A549 (cell line): ENCODE measurements around the gene CTIF. TPM values are rescaled to one million over a fixed set of nuclear protein-coding genes. Genes with fewer than 3 reads are reported as not detected.

Experiments
- ATAC-seq, 2 experiments: fragments of 200-7000 bp in 1 of 2; fragments of >200 bp in 1 of 2; cut with Nextera tagmentation in 1 of 2; cut with Tn5 transposase in 1 of 2; 3 replicates each; pipeline versions ENCODE4 v1.8.0 to v1.9.1; 2018 to 2020; ENCODE audit warnings: mild to moderate bottlenecking in 1 of 2, moderate library complexity in 1 of 2
- CTCF ChIA-PET: fragments of 300-600 bp; sonication (Branson Sonifier 250); formaldehyde crosslinking; extraction: SDS; loops from one replicate; lab custom pipeline; 2021; ENCODE audit warnings: antibody characterized with exemption, inconsistent platforms; lab: Yijun Ruan, JAX
- POLR2A ChIA-PET: fragments of 350-600 bp; formaldehyde crosslinking; extraction: SDS; loops from one replicate; lab custom pipeline; 2021; ENCODE audit warnings: antibody characterized with exemption, inconsistent platforms; lab: Yijun Ruan, JAX
- DNase-seq, 2 experiments: peaks; one replicate each; pipeline versions ENCODE4 v3.0.0 to v3.0.0-alpha.2; 2011 to 2016; ENCODE audit warnings: low read depth in 1 of 2, low spot score in 1 of 2
- FAIRE-seq: peaks from 2 replicates; lab custom pipeline; 2011; peaks lifted over from hg19 to GRCh38; lab: Jason Lieb, UNC
- H3K27ac ChIP-seq, 2 experiments: fragments of >200 bp; sonication (Bioruptor Twin); formaldehyde crosslinking; 3 replicates each; pipeline ENCODE4 v1.5.1; 2016 to 2017
- H3K4me1 ChIP-seq: fragments of >200 bp; sonication (Bioruptor Twin); formaldehyde crosslinking; 3 replicates; pipeline ENCODE4 v1.6.1; 2016
- H3K4me2 ChIP-seq: fragments of >200 bp; sonication (Bioruptor Twin); formaldehyde crosslinking; 3 replicates; pipeline ENCODE4 v1.6.1; 2016
- H3K4me3 ChIP-seq: fragments of >200 bp; sonication (Bioruptor Twin); formaldehyde crosslinking; 3 replicates; pipeline ENCODE4 v1.5.1; 2016
- H3K9me3 ChIP-seq: fragments of >200 bp; sonication (Bioruptor Twin); formaldehyde crosslinking; 3 replicates; pipeline ENCODE4 v1.6.1; 2016
- BHLHE40 ChIP-seq: IDR thresholded peaks from 2 replicates; pipeline ENCODE4 v1.6.1; 2012; ENCODE audit warnings: low read depth, low read length, inconsistent platforms
- CBX2 ChIP-seq: fragments of 200-600 bp; sonication (generic); IDR thresholded peaks from 2 replicates; pipeline ENCODE4 v1.6.1; 2016; ENCODE audit warnings: low read depth, mild to moderate bottlenecking, borderline replicate concordance
- CBX8 ChIP-seq: fragments of 200-600 bp; sonication (generic); IDR thresholded peaks from 2 replicates; pipeline ENCODE4 v1.6.1; 2016
- CHD2 ChIP-seq: fragments of 150-350 bp; IDR thresholded peaks from 2 replicates; pipeline ENCODE4 v1.6.1; 2014; ENCODE audit warnings: low read length; ENCODE audit not compliant: partially characterized antibody
- CHD4 ChIP-seq: fragments of 200-600 bp; sonication (generic); IDR thresholded peaks from 2 replicates; pipeline ENCODE4 v1.6.1; 2016; ENCODE audit warnings: antibody characterized with exemption, mild to moderate bottlenecking, borderline replicate concordance
- EP300 ChIP-seq, 2 experiments: fragments of >200 bp; sonication (Bioruptor Twin); formaldehyde crosslinking; IDR thresholded peaks; 2 replicates in 1 of 2; 3 replicates in 1 of 2; pipeline ENCODE4 v1.6.1; 2016 to 2017
- ESRRA ChIP-seq: fragments of 150-350 bp; IDR thresholded peaks from 2 replicates; pipeline ENCODE4 v1.6.1; 2014; ENCODE audit warnings: mild to moderate bottlenecking, low read length, borderline replicate concordance
- FOSL2 ChIP-seq, 2 experiments: fragments of 450-650 bp in 1 of 2; fragments of >200 bp in 1 of 2; sonication (Bioruptor Twin) in 1 of 2; formaldehyde crosslinking; IDR thresholded peaks; 2 replicates each; pipeline versions ENCODE4 v1.5.0 to v1.6.1; 2016 to 2020; ENCODE audit warnings: mild to moderate bottlenecking in 1 of 2, moderate library complexity in 1 of 2
- HDAC2 ChIP-seq: fragments of 200-600 bp; sonication (generic); IDR thresholded peaks from 2 replicates; pipeline ENCODE4 v1.6.1; 2016
- HOXB13 ChIP-seq: fragments of 250-450 bp; sonication (Bioruptor Pico); IDR thresholded peaks from 2 replicates; pipeline ENCODE4 v1.5.0; 2020; ENCODE audit warnings: low read depth, mild to moderate bottlenecking, moderate library complexity
- HOXB5 ChIP-seq: fragments of 250-450 bp; sonication (Bioruptor Pico); IDR thresholded peaks from 2 replicates; pipeline ENCODE4 v1.5.0; 2020; ENCODE audit warnings: mild to moderate bottlenecking, moderate library complexity
- JUNB ChIP-seq: fragments of >200 bp; sonication (Bioruptor Twin); formaldehyde crosslinking; IDR thresholded peaks from 2 replicates; pipeline ENCODE4 v1.6.1; 2016
- KDM1A ChIP-seq: fragments of 200-600 bp; sonication (generic); IDR thresholded peaks from 2 replicates; pipeline ENCODE4 v1.6.1; 2016; ENCODE audit warnings: low read depth, mild to moderate bottlenecking
- KDM5A ChIP-seq: fragments of 200-600 bp; sonication (generic); IDR thresholded peaks from 2 replicates; pipeline ENCODE4 v1.6.1; 2016; ENCODE audit warnings: antibody characterized with exemption, mild to moderate bottlenecking
- NFE2L2 ChIP-seq: fragments of 150-350 bp; conservative IDR thresholded peaks from 2 replicates; pipeline ENCODE4 v1.6.1; 2014; ENCODE audit warnings: low read length
- POLR2A ChIP-seq: IDR thresholded peaks from 2 replicates; pipeline ENCODE4 v1.6.1; 2012; ENCODE audit warnings: mild to moderate bottlenecking, low read length
- RARB ChIP-seq: fragments of 250-450 bp; sonication (Bioruptor Pico); IDR thresholded peaks from 2 replicates; pipeline ENCODE4 v1.8.0; 2021; ENCODE audit warnings: mild to moderate bottlenecking, moderate library complexity
- RCOR1 ChIP-seq: fragments of 150-350 bp; IDR thresholded peaks from 2 replicates; pipeline ENCODE4 v1.6.1; 2014; ENCODE audit warnings: antibody characterized with exemption, low read length, low read depth
- SREBF2 ChIP-seq: fragments of 450-650 bp; IDR thresholded peaks from 2 replicates; pipeline ENCODE4 v1.6.1; 2014; ENCODE audit warnings: mild to moderate bottlenecking, moderate library complexity
- TFCP2L1 ChIP-seq: fragments of 250-450 bp; sonication (Bioruptor Pico); IDR thresholded peaks from 2 replicates; pipeline ENCODE4 v1.5.0; 2021; ENCODE audit warnings: mild to moderate bottlenecking
- TP53 ChIP-seq: fragments of 250-450 bp; sonication (Bioruptor Pico); IDR thresholded peaks from 2 replicates; pipeline ENCODE4 v1.5.0; 2021; ENCODE audit warnings: mild to moderate bottlenecking, moderate library complexity
- ZC3H11A ChIP-seq: fragments of 450-650 bp; IDR thresholded peaks from 2 replicates; pipeline ENCODE4 v1.6.1; 2014; ENCODE audit warnings: antibody characterized with exemption, mild to moderate bottlenecking
- ZFP36 ChIP-seq: fragments of 450-650 bp; IDR thresholded peaks from 2 replicates; pipeline ENCODE4 v1.6.1; 2014; ENCODE audit warnings: borderline replicate concordance; ENCODE audit not compliant: partially characterized antibody
- ZNF302 ChIP-seq: fragments of 250-450 bp; sonication (Bioruptor Pico); IDR thresholded peaks from 2 replicates; pipeline ENCODE4 v1.9.0; 2021; ENCODE audit warnings: inconsistent platforms, mild to moderate bottlenecking, moderate library complexity
- WGBS: methylation state at CpG from one replicate; pipeline ENCODE4 v1.1.6; 2017; ENCODE audit errors: missing lambda C conversion rate; 5-methylcytosine and 5-hydroxymethylcytosine counted together
- polyA plus RNA-seq, 4 experiments: library from polyadenylated mRNA; depleted of rRNA in 3 of 4; stranded (reverse); fragments of >200 nt; fragmentation: RNase III in 1 of 4; extraction: RNeasy Plus Mini Kit Qiagen cat#74134 plus additional on column Dnase treatment in 1 of 4; gene quantifications; 2 replicates in 3 of 4; 3 replicates in 1 of 4; pipeline ENCODE4 v1.2.3, GENCODE V29; 2011 to 2017
- TF ChIP-seq, protein P1 (sequence below): fragments of 250-450 bp; sonication (Bioruptor Pico); IDR thresholded peaks from 2 replicates; pipeline ENCODE4 v1.5.0; 2021; ENCODE audit warnings: mild to moderate bottlenecking, moderate library complexity, borderline replicate concordance
- TF ChIP-seq, protein P2 (sequence below): fragments of >200 bp; sonication (Bioruptor Twin); formaldehyde crosslinking; IDR thresholded peaks from 3 replicates; pipeline ENCODE4 v1.6.1; 2016
- TF ChIP-seq, protein P3 (sequence below): fragments of 200-600 bp; sonication (generic); IDR thresholded peaks from 2 replicates; pipeline ENCODE4 v1.6.1; 2016; ENCODE audit warnings: antibody characterized with exemption, mild to moderate bottlenecking, moderate library complexity
- TF ChIP-seq, protein P4 (sequence below): IDR thresholded peaks from 2 replicates; pipeline ENCODE4 v1.6.1; 2012

Gene CTIF
- polyA plus RNA-seq, 2 of the 4 experiments (the other 2 are of a cell fraction): 17.0 to 24.7 TPM

DNA sequence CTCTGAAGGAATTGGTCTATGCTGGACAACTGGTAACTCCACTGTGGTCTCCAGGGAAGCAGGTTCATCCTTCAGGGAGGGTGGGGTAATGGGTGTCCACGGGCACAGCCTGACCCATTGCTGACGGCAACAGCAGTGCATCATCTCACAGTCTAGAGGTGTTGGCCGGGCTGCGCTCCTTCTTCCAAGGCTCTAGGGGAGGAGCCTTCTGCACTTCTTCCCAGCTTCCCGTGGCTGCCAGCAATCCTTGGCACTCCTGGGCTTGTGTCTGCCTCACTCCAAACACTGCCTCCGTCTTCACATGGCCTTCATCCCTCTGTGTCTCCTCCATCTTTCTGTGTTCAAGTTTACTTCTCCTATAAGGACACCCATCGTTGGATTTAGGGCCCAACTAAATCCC lies 166.2 kb downstream of the CTIF start:
- CTCF ChIA-PET: no interaction called here
- Histone ChIP-seq H3K27ac (no peak overlapping the region), H3K4me2 (no peak overlapping the region), H3K9me3 (no peaks in the 10 kb centered on the region), H3K4me3 (no peak overlapping the region), H3K4me1 (no peaks in the 10 kb centered on the region)
- no peak for TF ChIP-seq ESRRA
- TF ChIP-seq KDM5A: no peak
- no peak for TF ChIP-seq HOXB13
- TF ChIP-seq CHD4: no peak
- TF ChIP-seq EP300 (IDR thresholded peaks at IDR 0.05): no peak
- TF ChIP-seq KDM1A: no peak
- no peak for TF ChIP-seq SREBF2
- TF ChIP-seq HOXB5: no peak
- TF ChIP-seq POLR2A: no peak
- TF ChIP-seq, protein P1, sequence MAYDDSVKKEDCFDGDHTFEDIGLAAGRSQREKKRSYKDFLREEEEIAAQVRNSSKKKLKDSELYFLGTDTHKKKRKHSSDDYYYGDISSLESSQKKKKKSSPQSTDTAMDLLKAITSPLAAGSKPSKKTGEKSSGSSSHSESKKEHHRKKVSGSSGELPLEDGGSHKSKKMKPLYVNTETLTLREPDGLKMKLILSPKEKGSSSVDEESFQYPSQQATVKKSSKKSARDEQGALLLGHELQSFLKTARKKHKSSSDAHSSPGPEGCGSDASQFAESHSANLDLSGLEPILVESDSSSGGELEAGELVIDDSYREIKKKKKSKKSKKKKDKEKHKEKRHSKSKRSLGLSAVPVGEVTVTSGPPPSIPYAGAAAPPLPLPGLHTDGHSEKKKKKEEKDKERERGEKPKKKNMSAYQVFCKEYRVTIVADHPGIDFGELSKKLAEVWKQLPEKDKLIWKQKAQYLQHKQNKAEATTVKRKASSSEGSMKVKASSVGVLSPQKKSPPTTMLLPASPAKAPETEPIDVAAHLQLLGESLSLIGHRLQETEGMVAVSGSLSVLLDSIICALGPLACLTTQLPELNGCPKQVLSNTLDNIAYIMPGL (CRISPR knock-in tag): no peak
- TF ChIP-seq, protein P2, sequence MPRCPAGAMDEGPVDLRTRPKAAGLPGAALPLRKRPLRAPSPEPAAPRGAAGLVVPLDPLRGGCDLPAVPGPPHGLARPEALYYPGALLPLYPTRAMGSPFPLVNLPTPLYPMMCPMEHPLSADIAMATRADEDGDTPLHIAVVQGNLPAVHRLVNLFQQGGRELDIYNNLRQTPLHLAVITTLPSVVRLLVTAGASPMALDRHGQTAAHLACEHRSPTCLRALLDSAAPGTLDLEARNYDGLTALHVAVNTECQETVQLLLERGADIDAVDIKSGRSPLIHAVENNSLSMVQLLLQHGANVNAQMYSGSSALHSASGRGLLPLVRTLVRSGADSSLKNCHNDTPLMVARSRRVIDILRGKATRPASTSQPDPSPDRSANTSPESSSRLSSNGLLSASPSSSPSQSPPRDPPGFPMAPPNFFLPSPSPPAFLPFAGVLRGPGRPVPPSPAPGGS: no peak
- ATAC-seq (no peak), DNase-seq (no peak), FAIRE-seq (no peak)
- 88% methylated on average over 7 of the region's 7 CpGs for WGBS
- POLR2A ChIA-PET: no interaction called here

DNA sequence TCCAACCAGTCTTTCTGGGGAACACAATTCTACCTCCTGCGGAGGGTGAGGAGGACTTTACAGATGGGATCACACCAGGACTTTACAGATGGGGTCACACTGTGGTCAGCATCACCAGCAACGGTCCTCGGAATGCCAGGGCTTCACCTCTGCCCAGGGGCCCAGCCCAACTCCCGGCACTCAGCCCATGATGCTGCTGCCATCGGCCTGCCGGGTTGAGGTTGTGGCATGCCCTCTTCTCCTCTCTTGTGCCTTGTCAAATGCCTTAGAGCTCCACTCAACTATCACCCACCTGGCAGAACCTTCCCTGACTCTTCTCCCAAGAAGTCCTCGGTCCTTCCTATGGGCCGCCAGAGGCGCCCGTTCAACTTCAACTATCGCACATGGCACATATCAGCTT lies 166.7 kb downstream of the CTIF start:
- CTCF ChIA-PET: no interaction called here
- no peak overlapping the region for H3K27ac ChIP-seq
- WGBS: 97% methylated on average over 9 of the region's 11 CpGs
- H3K4me2 ChIP-seq: no peak overlapping the region
- H3K9me3 ChIP-seq: no peaks in the 10 kb centered on the region
- POLR2A ChIA-PET: no interaction called here
- no peak overlapping the region for H3K4me3 ChIP-seq
- H3K4me1 ChIP-seq: no peaks in the 10 kb centered on the region
- TF ChIP-seq, protein P1 (CRISPR knock-in tag): no peak
- TF ChIP-seq FOSL2 (IDR thresholded peaks at IDR 0.05) (no peak), FOSL2 (CRISPR knock-in tag; IDR thresholded peaks at IDR 0.05) (no peak), KDM1A (no peak), CHD2 (no peak), CBX8 (no peak), BHLHE40 (no peak), JUNB (no peak), CBX2 (no peak), ESRRA (no peak), NFE2L2 (no peak), RCOR1 (no peak)
- TF ChIP-seq, all 56 proteins: peak for 0
- no peak for ATAC-seq
- DNase-seq: no peak
- FAIRE-seq: no peak

DNA sequence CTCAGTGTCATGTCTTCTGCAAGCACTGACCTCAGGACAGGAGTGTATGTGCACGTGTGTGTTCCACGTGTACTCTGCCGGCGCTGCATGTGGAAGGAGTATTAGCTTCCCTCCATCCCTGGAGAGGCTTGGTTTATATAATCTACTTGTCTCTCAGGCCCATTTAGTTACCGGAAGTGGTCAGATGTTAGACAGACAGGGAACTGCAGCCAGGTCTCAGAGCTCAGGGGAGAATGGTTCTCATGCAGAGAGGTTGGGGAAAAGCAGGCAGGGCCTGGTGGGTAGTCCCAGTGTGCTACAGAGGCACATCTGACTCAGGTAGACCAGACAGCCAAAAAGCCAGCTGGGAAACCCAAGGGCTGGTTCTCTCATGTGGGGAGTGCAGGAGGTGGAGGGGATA lies 167.9 kb downstream of the CTIF start:
- POLR2A ChIA-PET: no interaction called here
- TF ChIP-seq ZFP36 (no peak), RARB (CRISPR knock-in tag) (no peak), HDAC2 (no peak), ZC3H11A (no peak), BHLHE40 (no peak), RCOR1 (no peak), TFCP2L1 (no peak), ZNF302 (no peak), KDM1A (no peak), NFE2L2 (no peak), TP53 (CRISPR knock-in tag) (no peak)
- TF ChIP-seq, protein P3, sequence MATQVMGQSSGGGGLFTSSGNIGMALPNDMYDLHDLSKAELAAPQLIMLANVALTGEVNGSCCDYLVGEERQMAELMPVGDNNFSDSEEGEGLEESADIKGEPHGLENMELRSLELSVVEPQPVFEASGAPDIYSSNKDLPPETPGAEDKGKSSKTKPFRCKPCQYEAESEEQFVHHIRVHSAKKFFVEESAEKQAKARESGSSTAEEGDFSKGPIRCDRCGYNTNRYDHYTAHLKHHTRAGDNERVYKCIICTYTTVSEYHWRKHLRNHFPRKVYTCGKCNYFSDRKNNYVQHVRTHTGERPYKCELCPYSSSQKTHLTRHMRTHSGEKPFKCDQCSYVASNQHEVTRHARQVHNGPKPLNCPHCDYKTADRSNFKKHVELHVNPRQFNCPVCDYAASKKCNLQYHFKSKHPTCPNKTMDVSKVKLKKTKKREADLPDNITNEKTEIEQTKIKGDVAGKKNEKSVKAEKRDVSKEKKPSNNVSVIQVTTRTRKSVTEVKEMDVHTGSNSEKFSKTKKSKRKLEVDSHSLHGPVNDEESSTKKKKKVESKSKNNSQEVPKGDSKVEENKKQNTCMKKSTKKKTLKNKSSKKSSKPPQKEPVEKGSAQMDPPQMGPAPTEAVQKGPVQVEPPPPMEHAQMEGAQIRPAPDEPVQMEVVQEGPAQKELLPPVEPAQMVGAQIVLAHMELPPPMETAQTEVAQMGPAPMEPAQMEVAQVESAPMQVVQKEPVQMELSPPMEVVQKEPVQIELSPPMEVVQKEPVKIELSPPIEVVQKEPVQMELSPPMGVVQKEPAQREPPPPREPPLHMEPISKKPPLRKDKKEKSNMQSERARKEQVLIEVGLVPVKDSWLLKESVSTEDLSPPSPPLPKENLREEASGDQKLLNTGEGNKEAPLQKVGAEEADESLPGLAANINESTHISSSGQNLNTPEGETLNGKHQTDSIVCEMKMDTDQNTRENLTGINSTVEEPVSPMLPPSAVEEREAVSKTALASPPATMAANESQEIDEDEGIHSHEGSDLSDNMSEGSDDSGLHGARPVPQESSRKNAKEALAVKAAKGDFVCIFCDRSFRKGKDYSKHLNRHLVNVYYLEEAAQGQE: no peak
- TF ChIP-seq, protein P4, sequence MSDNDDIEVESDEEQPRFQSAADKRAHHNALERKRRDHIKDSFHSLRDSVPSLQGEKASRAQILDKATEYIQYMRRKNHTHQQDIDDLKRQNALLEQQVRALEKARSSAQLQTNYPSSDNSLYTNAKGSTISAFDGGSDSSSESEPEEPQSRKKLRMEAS: no peak

More for the DNA sequence above, 167.9 kb downstream of the CTIF start:
- 96% methylated on average over 5 of the region's 5 CpGs for WGBS
- H3K4me1 ChIP-seq: no peaks in the 10 kb centered on the region
- H3K27ac ChIP-seq: no peak overlapping the region
- H3K4me2 ChIP-seq: no peak overlapping the region
- CTCF ChIA-PET: no interaction called here
- no peak for FAIRE-seq
- no peak for DNase-seq
- H3K9me3 ChIP-seq: no peaks in the 10 kb centered on the region
- ATAC-seq: no peak
- H3K4me3 ChIP-seq: no peak overlapping the region
